SK-N-SH (cell line): ENCODE data around the gene EXOC6B. TPM values are rescaled to one million over a fixed set of nuclear protein-coding genes. Genes with fewer than 3 reads are reported as not detected.

Experiments
- CTCF ChIA-PET: fragments of 300-600, 350-600 bp; formaldehyde crosslinking; extraction: SDS; loops from one replicate; lab custom pipeline; 2021; lab: Yijun Ruan, JAX
- POLR2A ChIA-PET: fragments of 350-600 bp; sonication (Branson Sonifier 250); formaldehyde crosslinking; extraction: SDS; loops from one replicate; lab custom pipeline; 2020; ENCODE audit warnings: antibody characterized with exemption, inconsistent platforms; lab: Yijun Ruan, JAX
- DNase-seq: peaks from one replicate; pipeline ENCODE4 v3.0.0; 2012
- H2AFZ ChIP-seq: fragments of 200-600 bp; sonication (generic); 2 replicates; pipeline ENCODE4 v1.8.1; 2016; ENCODE audit warnings: antibody characterized with exemption, mild to moderate bottlenecking, low read depth
- H3F3A ChIP-seq: fragments of 200-600 bp; sonication (generic); replicated peaks from 2 replicates; pipeline ENCODE3; 2016; ENCODE audit warnings: antibody characterized with exemption, mild to moderate bottlenecking; ENCODE audit not compliant: insufficient read depth
- H3K27ac ChIP-seq, 2 experiments: fragments of 200-500 bp in 1 of 2; fragments of 200-600 bp in 1 of 2; sonication (Bioruptor generic) in 1 of 2; sonication (generic), shearing (Covaris generic) in 1 of 2; 2 replicates each; pipeline versions ENCODE4 v1.5.1 to v1.6.1; 2014 to 2016; ENCODE audit warnings: low read depth in 2 of 2, inconsistent platforms in 1 of 2, low read length in 1 of 2, mild to moderate bottlenecking in 1 of 2, mixed read lengths in 1 of 2
- H3K27me3 ChIP-seq: fragments of 200-600 bp; sonication (generic), shearing (Covaris generic); 2 replicates; pipeline ENCODE4 v1.6.1; 2016; ENCODE audit warnings: mixed run types; ENCODE audit not compliant: insufficient read depth
- H3K36me3 ChIP-seq, 2 experiments: fragments of 200-500 bp in 1 of 2; fragments of 200-600 bp in 1 of 2; sonication (Bioruptor generic) in 1 of 2; sonication (generic) in 1 of 2; replicated peaks in 1 of 2; 2 replicates each; pipeline versions ENCODE3 to v1.5.1; 2014 to 2016; ENCODE audit warnings: low read length in 1 of 2, mild to moderate bottlenecking in 1 of 2; ENCODE audit not compliant: insufficient read depth in 2 of 2, control insufficient read depth in 1 of 2
- H3K4me1 ChIP-seq, 2 experiments: fragments of 200-500 bp in 1 of 2; fragments of 200-600 bp in 1 of 2; sonication (Bioruptor generic) in 1 of 2; sonication (generic), shearing (Covaris generic) in 1 of 2; 2 replicates each; pipeline versions ENCODE4 v1.5.1 to v1.6.1; 2014 to 2016; ENCODE audit warnings: low read depth in 1 of 2, low read length in 1 of 2, mixed run types in 1 of 2; ENCODE audit not compliant: insufficient read depth in 2 of 2, control insufficient read depth in 1 of 2
- H3K4me2 ChIP-seq: fragments of 200-600 bp; sonication (generic), shearing (Covaris generic); 2 replicates; pipeline ENCODE4 v1.6.1; 2017; ENCODE audit warnings: mixed run types
- H3K4me3 ChIP-seq, 2 experiments: fragments of 200-500 bp in 1 of 2; fragments of 200-600 bp in 1 of 2; sonication (Bioruptor generic) in 1 of 2; sonication (generic), shearing (Covaris generic) in 1 of 2; 2 replicates each; pipeline versions ENCODE4 v1.5.1 to v1.8.1; 2014 to 2016; ENCODE audit warnings: low read depth in 2 of 2, inconsistent platforms in 1 of 2, low read length in 1 of 2, mild to moderate bottlenecking in 1 of 2, mixed read lengths in 1 of 2, moderate library complexity in 1 of 2
- H3K79me2 ChIP-seq: fragments of 200-600 bp; sonication (generic); 2 replicates; pipeline ENCODE4 v1.8.1; 2017; ENCODE audit warnings: mild to moderate bottlenecking; ENCODE audit not compliant: insufficient read depth
- H3K9ac ChIP-seq: fragments of 200-600 bp; sonication (generic); 2 replicates; pipeline ENCODE4 v1.6.1; 2017; ENCODE audit warnings: mixed run types
- H3K9me2 ChIP-seq: fragments of 200-600 bp; sonication (generic); 2 replicates; pipeline ENCODE4 v1.6.1; 2017; ENCODE audit warnings: mixed run types
- H3K9me3 ChIP-seq: fragments of 200-600 bp; sonication (generic); 2 replicates; pipeline ENCODE4 v1.6.1; 2017; ENCODE audit warnings: mixed run types, mild to moderate bottlenecking, moderate library complexity
- H4K20me1 ChIP-seq: fragments of 200-600 bp; sonication (generic); 2 replicates; pipeline ENCODE4 v1.6.1; 2017; ENCODE audit warnings: mild to moderate bottlenecking, mixed run types; ENCODE audit not compliant: insufficient read depth
- CHD2 ChIP-seq: fragments of 150-350 bp; IDR thresholded peaks from 2 replicates; pipeline ENCODE4 v1.6.1; 2018; ENCODE audit warnings: low read length; ENCODE audit not compliant: partially characterized antibody
- CTCF ChIP-seq: fragments of 200-600 bp; sonication (generic); IDR thresholded peaks from 2 replicates; pipeline ENCODE4 v1.6.1; 2017; ENCODE audit warnings: antibody characterized with exemption, mild to moderate bottlenecking, moderate library complexity
- FOSL2 ChIP-seq: IDR thresholded peaks from 2 replicates; pipeline ENCODE4 v1.4.0; 2012; ENCODE audit warnings: low read depth, mild to moderate bottlenecking, moderate library complexity, borderline replicate concordance
- FOXJ3 ChIP-seq: sonication (generic); formaldehyde crosslinking; IDR thresholded peaks from 2 replicates; pipeline ENCODE4 v1.5.1; 2020; ENCODE audit warnings: mild to moderate bottlenecking, missing genetic modification reagents
- GABPA ChIP-seq: IDR thresholded peaks from 2 replicates; pipeline ENCODE4 v1.4.0; 2012; ENCODE audit warnings: low read depth, mild to moderate bottlenecking
- MEF2A ChIP-seq: IDR thresholded peaks from 2 replicates; pipeline ENCODE4 v1.4.0; 2012; ENCODE audit warnings: low read depth, borderline replicate concordance
- MXI1 ChIP-seq: IDR thresholded peaks from 2 replicates; pipeline ENCODE4 v1.6.1; 2012; ENCODE audit warnings: mild to moderate bottlenecking, low read depth, low read length, improper control_type of control experiment
- NRF1 ChIP-seq: IDR thresholded peaks from 2 replicates; pipeline ENCODE4 v1.6.1; 2012; ENCODE audit warnings: low read depth, mild to moderate bottlenecking, low read length
- POLR2AphosphoS5 ChIP-seq: IDR thresholded peaks from 2 replicates; pipeline ENCODE4 v1.6.1; 2012; ENCODE audit warnings: low read depth, low read length
- RCOR1 ChIP-seq: fragments of 150-350 bp; IDR thresholded peaks from 2 replicates; pipeline ENCODE4 v1.6.1; 2017; ENCODE audit warnings: antibody characterized with exemption, low read length
- REST ChIP-seq: IDR thresholded peaks from 2 replicates; pipeline ENCODE4 v1.6.1; 2012; ENCODE audit warnings: mild to moderate bottlenecking, low read depth, low read length, moderate library complexity
- RXRA ChIP-seq: IDR thresholded peaks from 2 replicates; pipeline ENCODE4 v1.4.0; 2012; ENCODE audit warnings: low read depth, mild to moderate bottlenecking, borderline replicate concordance
- SIN3A ChIP-seq: IDR thresholded peaks from 2 replicates; pipeline ENCODE4 v1.6.1; 2012; ENCODE audit warnings: low read depth, mild to moderate bottlenecking, low read length, moderate library complexity, borderline replicate concordance
- TAF1 ChIP-seq: IDR thresholded peaks from 2 replicates; pipeline ENCODE4 v1.6.1; 2012; ENCODE audit warnings: low read depth, mild to moderate bottlenecking, low read length, moderate library complexity, borderline replicate concordance
- TCF12 ChIP-seq: IDR thresholded peaks from 2 replicates; pipeline ENCODE4 v1.4.0; 2012
- WGBS: methylation state at CpG from one replicate; pipeline ENCODE4 v1.1.6; 2017; ENCODE audit warnings: low lambda C conversion rate; 5-methylcytosine and 5-hydroxymethylcytosine counted together
- polyA plus RNA-seq, 3 experiments: library from polyadenylated mRNA; depleted of rRNA; stranded (reverse); fragments of >200 nt; gene quantifications; 2 replicates each; pipeline ENCODE4 v1.2.3, GENCODE V29; 2012
- TF ChIP-seq, protein P1 (sequence below): IDR thresholded peaks from 2 replicates; pipeline ENCODE4 v1.4.0; 2012; ENCODE audit warnings: low read depth, borderline replicate concordance

Gene EXOC6B
- polyA plus RNA-seq, 1 of the 3 experiments (the other 2 are of a cell fraction): 7.4 TPM

DNA sequence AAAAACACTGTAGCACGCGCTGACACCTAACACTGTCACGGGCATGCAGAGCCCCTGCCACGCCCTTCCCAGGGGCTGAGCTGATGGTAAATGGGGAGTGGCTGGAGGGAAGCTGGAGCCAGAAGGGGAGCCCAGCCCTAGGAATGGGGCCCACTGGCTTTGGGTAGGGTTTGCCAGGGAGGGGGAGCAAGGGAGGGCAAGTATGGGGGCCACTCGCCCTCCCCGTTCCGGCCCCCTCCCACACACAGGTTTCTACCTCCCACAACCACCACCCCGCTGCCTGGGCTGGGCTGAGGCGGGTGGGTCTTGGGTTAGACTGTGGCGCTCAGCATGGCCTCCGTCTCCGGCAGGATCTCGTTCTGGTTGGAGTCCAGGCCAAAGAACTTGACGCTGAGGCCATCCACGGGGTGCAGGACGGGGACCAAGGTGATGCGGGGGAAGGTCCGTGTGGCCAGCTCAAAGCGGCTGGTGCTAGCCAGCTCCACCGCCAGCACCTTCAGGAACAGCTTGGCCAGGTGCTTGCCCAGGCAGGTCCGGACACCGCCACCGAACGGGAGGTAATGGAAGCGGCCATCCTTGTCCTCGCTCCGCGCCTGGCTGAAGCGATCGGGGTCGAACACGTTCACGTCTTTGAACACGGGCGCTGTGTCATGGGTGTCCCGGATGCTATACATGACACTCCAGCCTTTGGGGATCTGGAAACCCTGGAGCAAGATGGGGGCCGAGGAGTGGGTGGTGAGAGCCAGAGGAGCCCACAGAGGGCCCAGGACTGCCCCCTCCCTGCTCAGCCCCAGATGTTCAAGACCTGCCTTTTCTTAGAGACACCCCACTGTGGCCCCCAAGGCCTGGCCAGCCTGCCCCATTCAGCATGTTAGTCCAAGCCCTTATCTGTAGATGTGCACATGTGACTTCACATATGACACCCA lies 693.7 kb downstream of the EXOC6B start:
- ChIA-PET CTCF (interaction anchor here (0.6 to 1.6 kb wide), 5 partner anchors 18 to 622 kb away, joined by 3 to 6 read pairs (median 4); no protein-coding TSS in a partner anchor), POLR2A (no interaction called here)
- H2AFZ ChIP-seq: no peak overlapping the region
- H3K4me2 ChIP-seq: no peak overlapping the region
- H3K79me2 ChIP-seq: no peaks in the 10 kb centered on the region
- H3K4me1 ChIP-seq: no peaks in the 10 kb centered on the region
- TF ChIP-seq MEF2A: no peak
- no peak for TF ChIP-seq CTCF
- TF ChIP-seq, protein P1, sequence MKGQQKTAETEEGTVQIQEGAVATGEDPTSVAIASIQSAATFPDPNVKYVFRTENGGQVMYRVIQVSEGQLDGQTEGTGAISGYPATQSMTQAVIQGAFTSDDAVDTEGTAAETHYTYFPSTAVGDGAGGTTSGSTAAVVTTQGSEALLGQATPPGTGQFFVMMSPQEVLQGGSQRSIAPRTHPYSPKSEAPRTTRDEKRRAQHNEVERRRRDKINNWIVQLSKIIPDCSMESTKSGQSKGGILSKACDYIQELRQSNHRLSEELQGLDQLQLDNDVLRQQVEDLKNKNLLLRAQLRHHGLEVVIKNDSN: no peak
- no peak for TF ChIP-seq POLR2AphosphoS5
- TF ChIP-seq REST: no peak
- TF ChIP-seq SIN3A: no peak
- H3K9me3 ChIP-seq: no peaks in the 10 kb centered on the region
- H3K4me3 ChIP-seq: no peak overlapping the region
- no peaks in the 10 kb centered on the region for H3K9me2 ChIP-seq
- no peaks in the 10 kb centered on the region for H3F3A ChIP-seq
- peak; percentile 16 for DNase-seq
- H3K36me3 ChIP-seq: no peaks in the 10 kb centered on the region
- 69% methylated on average over 13 of the region's 37 CpGs for WGBS
- no peaks in the 10 kb centered on the region for H4K20me1 ChIP-seq
- no peaks in the 10 kb centered on the region; the same call in 1 of the 2 replicates for H3K27me3 ChIP-seq
- H3K27ac ChIP-seq: no peak overlapping the region
- no peak overlapping the region for H3K9ac ChIP-seq

DNA sequence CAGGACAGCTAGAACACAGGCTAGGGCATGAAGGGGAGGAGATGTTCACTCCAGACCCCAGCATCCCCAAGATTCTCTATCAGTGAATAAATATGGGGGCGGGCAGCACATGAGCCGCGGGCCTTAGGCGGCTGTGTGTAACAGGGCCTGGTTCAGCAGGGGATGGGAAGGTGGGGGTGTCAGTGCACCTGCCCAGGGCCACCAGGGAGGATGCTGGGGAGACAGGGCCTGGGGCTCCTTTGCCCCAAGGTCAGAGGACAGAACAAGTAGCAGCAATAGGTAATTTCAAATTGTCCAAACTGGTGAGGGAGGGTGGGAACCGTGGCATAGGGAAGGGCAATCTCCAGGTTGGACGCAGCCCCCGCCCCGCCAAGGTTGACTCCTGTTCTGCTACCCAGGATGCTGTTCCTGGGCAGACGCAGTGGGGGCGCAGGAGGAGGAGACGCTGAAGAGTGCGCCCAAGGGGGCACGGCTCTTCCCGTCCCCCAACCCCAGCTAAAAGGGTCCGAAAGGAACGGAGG lies 694.4 kb downstream of the EXOC6B start:
- Histone ChIP-seq H3K9me2 (no peaks in the 10 kb centered on the region), H3K9me3 (no peaks in the 10 kb centered on the region), H3K79me2 (no peaks in the 10 kb centered on the region), H3F3A (no peaks in the 10 kb centered on the region), H4K20me1 (no peaks in the 10 kb centered on the region), H3K36me3 (no peaks in the 10 kb centered on the region), H3K4me1 (no peaks in the 10 kb centered on the region), H3K27me3 (no peaks in the 10 kb centered on the region), H3K4me2 (no peak overlapping the region), H2AFZ (no peak overlapping the region), H3K4me3 (no peak overlapping the region), H3K9ac (no peak overlapping the region), H3K27ac (no peak overlapping the region)
- TF ChIP-seq CHD2 (no peak), TAF1 (no peak), TCF12 (no peak), MXI1 (no peak), RXRA (no peak), SIN3A (no peak), FOSL2 (no peak), RCOR1 (no peak), GABPA (no peak), FOXJ3 (CRISPR knock-in tag) (no peak), NRF1 (no peak)
- CTCF ChIA-PET: interaction anchor here (0.6 to 1.1 kb wide), 2 partner anchors 21 to 448 kb away, joined by 3 to 4 read pairs; no protein-coding TSS in a partner anchor
- 90% methylated on average over 16 of the region's 16 CpGs for whole genome bisulfite sequencing
- DNase-seq: no peak
- POLR2A ChIA-PET: no interaction called here
